SK-N-MC (cell line): ENCODE measurements around the gene POLDIP3.

Experiments
- EZH2 ChIP-seq: fragments of 200-600 bp; sonication (generic); IDR thresholded peaks from one replicate; pipeline ENCODE4 v1.6.1; 2017; ENCODE audit warnings: antibody characterized with exemption
- POLR2AphosphoS5 ChIP-seq: IDR thresholded peaks from 2 replicates; pipeline ENCODE4 v1.6.1; 2012; ENCODE audit warnings: mild to moderate bottlenecking, low read depth, low read length, borderline replicate concordance

GRCh38 chr22:42611051-42611450, 3.6 kb downstream of the POLDIP3 start:
- TF ChIP-seq POLR2AphosphoS5 (no peak), EZH2 (no peak)
